Activated naive CD4-positive, alpha-beta T cell treated with anti-CD3 and anti-CD28 coated beads for 36 hours (primary cell): ENCODE data around the gene PLEKHH1. TPM values are rescaled to one million over a fixed set of nuclear protein-coding genes. Genes with fewer than 3 reads are reported as not detected.

Source experiments
- CTCF ChIA-PET: fragments of 350-600 bp; sonication (Branson Sonifier 250); formaldehyde crosslinking; loops from one replicate; lab custom pipeline; 2021; ENCODE audit warnings: antibody characterized with exemption; lab: Charles Lee
- DNase-seq: peaks from one replicate; pipeline ENCODE4 v3.0.0-alpha.2; 2020
- H3K27ac Mint-ChIP-seq: one replicate; pipeline ENCODE4 v1.8.0; 2021; ENCODE audit warnings: mild to moderate bottlenecking, mixed read lengths
- H3K27me3 Mint-ChIP-seq: one replicate; pipeline ENCODE4 v1.8.0; 2021; ENCODE audit warnings: low read depth, mixed read lengths
- H3K36me3 Mint-ChIP-seq: one replicate; pipeline ENCODE4 v1.8.0; 2021; ENCODE audit warnings: low read depth, mixed read lengths
- H3K4me1 Mint-ChIP-seq: one replicate; pipeline ENCODE4 v1.8.0; 2021; ENCODE audit warnings: low read depth, mixed read lengths
- H3K4me3 Mint-ChIP-seq: one replicate; pipeline ENCODE4 v1.8.0; 2021; ENCODE audit warnings: mild to moderate bottlenecking, moderate library complexity, mixed read lengths
- H3K9me3 Mint-ChIP-seq: one replicate; pipeline ENCODE4 v1.8.0; 2021; ENCODE audit warnings: mixed read lengths
- intact Hi-C: fragments of 100-400 bp; cut with micrococcal nuclease; formaldehyde crosslinking; loops from one replicate; pipeline ENCODE4 v1.15.1; 2023
- total RNA-seq, 2 experiments: library from RNA; stranded (reverse); gene quantifications; one replicate each; pipeline ENCODE4 v1.2.3, GENCODE V29; 2021

The PLEKHH1 gene
- total RNA-seq, 2 experiments from 2014 or later = 2.2 to 2.5 TPM

DNA sequence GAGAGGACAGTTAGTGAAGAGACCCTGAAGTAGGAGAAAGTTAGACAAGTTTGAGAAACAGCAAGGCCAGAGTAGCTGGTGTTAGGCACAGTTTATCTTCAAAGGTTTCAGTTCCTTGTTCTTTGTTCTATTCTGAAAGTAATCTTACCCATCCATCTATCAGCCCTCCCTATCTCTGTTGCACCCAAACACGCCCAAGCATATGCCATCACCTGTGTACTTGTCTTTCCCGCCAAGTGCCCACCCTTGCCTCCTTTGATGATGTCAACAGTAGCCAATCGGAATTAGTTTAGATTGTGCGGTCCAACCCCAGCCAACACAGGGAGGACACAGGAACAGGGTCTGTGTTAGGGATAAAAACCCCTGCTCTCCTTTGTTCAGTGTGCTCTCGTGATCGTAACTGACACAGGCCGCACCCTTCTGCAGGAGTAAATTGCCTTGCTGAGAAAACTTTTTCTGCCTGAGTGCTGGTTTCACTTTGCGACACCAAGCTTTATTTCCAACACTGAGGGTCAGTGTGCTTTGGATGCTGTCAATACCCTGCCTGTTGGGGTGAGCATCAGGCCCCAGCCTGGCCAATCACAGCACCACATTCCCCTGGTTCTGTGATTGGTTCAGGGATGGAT is 39.9 kb upstream of the PLEKHH1 start:
- peaks cover 22% of the 10 kb centered on the region for H3K4me1 Mint-ChIP-seq
- no peak overlapping the region for H3K4me3 Mint-ChIP-seq
- DNase-seq = no peak
- no peak overlapping the region for H3K27ac Mint-ChIP-seq
- H3K36me3 Mint-ChIP-seq = peaks cover 7% of the 10 kb centered on the region
- CTCF ChIA-PET = interaction anchor here (0.8 to 1.0 kb wide), 2 partner anchors 12 to 43 kb away, joined by 3 to 5 read pairs; no protein-coding TSS in a partner anchor
- intact Hi-C loops = no loop called here
- H3K27me3 Mint-ChIP-seq = no peaks in the 10 kb centered on the region
- peaks cover 15% of the 10 kb centered on the region for H3K9me3 Mint-ChIP-seq

DNA sequence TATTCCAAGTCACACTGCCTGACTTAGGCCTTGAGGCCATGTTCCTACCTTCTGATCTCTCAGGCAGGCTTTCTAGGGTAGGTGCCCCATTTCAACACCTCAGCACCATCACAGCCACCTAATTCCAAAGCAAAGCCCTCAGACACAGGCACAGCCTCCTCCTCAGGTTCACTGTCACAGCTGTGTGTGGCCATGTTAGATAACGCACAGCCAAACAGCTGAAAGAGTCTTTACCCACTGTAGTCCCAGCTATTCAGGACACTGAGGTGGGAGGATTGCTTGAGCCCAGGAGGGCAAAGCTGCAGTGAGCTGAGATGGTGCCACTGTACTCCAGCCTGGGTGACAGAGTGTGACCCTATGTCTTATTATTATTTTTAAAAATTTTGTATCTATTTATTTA is 37.3 kb upstream of the PLEKHH1 start:
- no peak overlapping the region for H3K4me3 Mint-ChIP-seq
- H3K27ac Mint-ChIP-seq = no peak overlapping the region
- no peaks in the 10 kb centered on the region for H3K27me3 Mint-ChIP-seq
- intact Hi-C loops = no loop called here
- CTCF ChIA-PET = no interaction called here
- H3K36me3 Mint-ChIP-seq = peaks cover 7% of the 10 kb centered on the region
- H3K4me1 Mint-ChIP-seq = peaks cover 8% of the 10 kb centered on the region
- DNase-seq = no peak
- H3K9me3 Mint-ChIP-seq = peaks cover 15% of the 10 kb centered on the region

DNA sequence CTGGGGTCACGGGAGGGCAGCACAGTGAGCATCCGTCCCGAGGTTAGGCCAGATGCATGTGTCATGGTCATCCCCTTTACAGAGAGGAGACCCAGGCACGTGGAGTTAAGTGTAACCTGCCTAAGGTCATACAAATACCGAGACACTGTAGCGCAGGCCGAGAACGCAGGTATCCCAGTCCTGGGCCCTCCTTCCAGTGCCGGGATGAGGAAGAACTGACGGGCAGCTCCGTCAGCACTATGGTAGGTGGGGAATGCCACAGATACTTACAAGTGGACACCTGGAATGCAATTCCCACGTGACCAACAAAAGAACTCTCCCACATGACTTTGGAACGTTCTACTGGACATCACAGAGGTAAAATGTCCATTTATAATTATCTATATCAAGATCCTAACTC is 35.9 kb upstream of the PLEKHH1 start:
- Mint-ChIP-seq H3K4me1 (peaks cover 8% of the 10 kb centered on the region), H3K36me3 (peaks cover 7% of the 10 kb centered on the region), H3K27ac (no peak overlapping the region), H3K9me3 (peaks cover 15% of the 10 kb centered on the region), H3K27me3 (no peaks in the 10 kb centered on the region), H3K4me3 (no peak overlapping the region)
- CTCF ChIA-PET = no interaction called here
- no peak for DNase-seq
- intact Hi-C loops = no loop called here

GRCh38 chr14:67497716-67498115 is 35.4 kb upstream of the PLEKHH1 start:
- no peaks in the 10 kb centered on the region for H3K27me3 Mint-ChIP-seq
- H3K4me3 Mint-ChIP-seq = no peak overlapping the region
- peaks cover 13% of the 10 kb centered on the region for H3K9me3 Mint-ChIP-seq
- H3K4me1 Mint-ChIP-seq = peaks cover 8% of the 10 kb centered on the region
- H3K27ac Mint-ChIP-seq = no peak overlapping the region
- CTCF ChIA-PET = no interaction called here
- intact Hi-C loops = no loop called here
- H3K36me3 Mint-ChIP-seq = peaks cover 6% of the 10 kb centered on the region
- no peak for DNase-seq

DNA sequence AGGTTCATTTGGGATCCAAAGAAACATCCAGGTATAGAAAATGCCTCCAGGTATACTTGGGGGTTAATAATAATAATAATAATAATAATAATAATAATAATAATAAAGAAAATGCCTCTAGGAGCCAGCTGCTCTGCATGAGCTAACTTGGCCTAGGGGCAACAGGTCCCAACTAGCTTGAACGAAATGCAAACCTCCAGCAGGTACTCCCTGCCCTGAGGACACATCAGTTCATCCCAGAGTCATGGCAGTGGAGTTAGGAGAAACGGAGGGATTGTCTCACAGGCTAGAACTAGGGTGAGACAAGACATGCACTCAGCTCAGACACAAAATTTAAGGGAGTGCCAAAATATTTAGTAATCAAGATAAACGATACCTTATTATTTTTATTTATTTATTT is 32.1 kb upstream of the PLEKHH1 start:
- CTCF ChIA-PET = interaction anchor here (1.4 kb wide), 1 partner anchor 9 kb away, joined by 4 read pairs; no protein-coding TSS in a partner anchor
- H3K27me3 Mint-ChIP-seq = no peaks in the 10 kb centered on the region
- H3K9me3 Mint-ChIP-seq = no peaks in the 10 kb centered on the region
- intact Hi-C loops = no loop called here
- peaks cover 8% of the 10 kb centered on the region for H3K4me1 Mint-ChIP-seq
- no peaks in the 10 kb centered on the region for H3K36me3 Mint-ChIP-seq
- H3K27ac Mint-ChIP-seq = no peak overlapping the region
- H3K4me3 Mint-ChIP-seq = no peak overlapping the region
- no peak for DNase-seq

GRCh38 chr14:67501670-67502069 is 31.4 kb upstream of the PLEKHH1 start:
- Mint-ChIP-seq H3K4me1 (peaks cover 8% of the 10 kb centered on the region), H3K4me3 (no peak overlapping the region), H3K9me3 (no peaks in the 10 kb centered on the region), H3K27me3 (no peaks in the 10 kb centered on the region), H3K36me3 (no peaks in the 10 kb centered on the region), H3K27ac (no peak overlapping the region)
- CTCF ChIA-PET = interaction anchor here (1.4 kb wide), 1 partner anchor 8 kb away, joined by 4 read pairs; no protein-coding TSS in a partner anchor
- no peak for DNase-seq
- intact Hi-C loops = no loop called here

- no peak for DNase-seq
- H3K27me3 Mint-ChIP-seq = no peaks in the 10 kb centered on the region
- H3K4me1 Mint-ChIP-seq = peaks cover 3% of the 10 kb centered on the region
- H3K36me3 Mint-ChIP-seq = no peaks in the 10 kb centered on the region
- CTCF ChIA-PET = no interaction called here
- no peaks in the 10 kb centered on the region for H3K9me3 Mint-ChIP-seq
- intact Hi-C loops = no loop called here
- no peak overlapping the region for H3K27ac Mint-ChIP-seq
- H3K4me3 Mint-ChIP-seq = no peak overlapping the region
These were observed 30.2 kb upstream of the PLEKHH1 start for GRCh38 chr14:67502867-67503266.

DNA sequence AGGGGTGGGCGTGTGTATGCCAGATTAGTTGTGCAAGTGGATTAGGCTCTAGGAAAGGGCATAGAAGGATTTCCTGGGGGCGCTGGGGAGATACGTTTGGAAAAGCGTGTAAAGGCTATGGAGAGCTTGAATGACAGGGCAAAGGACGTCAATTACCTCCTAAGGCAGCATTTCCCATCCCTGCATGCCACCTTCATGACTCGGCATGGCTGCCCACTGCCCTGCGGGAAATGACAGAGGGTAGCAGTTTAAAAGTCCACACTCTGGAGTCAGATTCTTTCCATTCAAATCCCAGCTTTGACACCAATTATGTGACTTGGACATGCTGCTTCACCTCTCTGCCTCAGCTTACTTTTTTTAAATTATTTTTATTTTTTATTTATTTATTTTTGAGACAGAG is 29.8 kb upstream of the PLEKHH1 start:
- Mint-ChIP-seq H3K27me3 (no peaks in the 10 kb centered on the region), H3K4me1 (peaks cover 2% of the 10 kb centered on the region)
- intact Hi-C loops = no loop called here

DNA sequence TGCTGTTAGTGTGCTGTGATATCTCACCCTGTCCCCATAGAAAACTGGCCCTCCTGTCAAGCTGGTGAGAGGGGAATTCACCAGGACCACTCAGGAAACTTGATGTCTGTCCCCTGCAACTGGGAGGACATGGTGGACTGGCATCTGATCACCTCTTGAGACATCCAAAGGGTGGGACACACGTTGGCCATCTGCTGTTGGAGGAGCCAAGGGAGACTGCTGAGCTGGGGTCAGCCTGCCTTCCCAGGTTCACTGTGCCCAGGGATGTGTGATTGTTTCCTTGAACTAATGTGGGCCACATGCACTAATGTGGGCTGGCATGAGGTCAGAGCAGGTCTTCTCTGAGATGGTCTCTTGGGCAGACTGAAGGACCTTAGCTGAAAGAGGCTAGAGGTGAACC is 27.8 kb upstream of the PLEKHH1 start:
- no peak overlapping the region for H3K4me3 Mint-ChIP-seq
- intact Hi-C loops = no loop called here
- no peaks in the 10 kb centered on the region for H3K9me3 Mint-ChIP-seq
- DNase-seq = no peak
- H3K27me3 Mint-ChIP-seq = no peaks in the 10 kb centered on the region
- CTCF ChIA-PET = no interaction called here
- no peak overlapping the region for H3K27ac Mint-ChIP-seq
- no peaks in the 10 kb centered on the region for H3K36me3 Mint-ChIP-seq
- H3K4me1 Mint-ChIP-seq = peaks cover 2% of the 10 kb centered on the region

More for the DNA sequence above, 29.8 kb upstream of the PLEKHH1 start:
- no peaks in the 10 kb centered on the region for H3K9me3 Mint-ChIP-seq
- no peak overlapping the region for H3K4me3 Mint-ChIP-seq
- CTCF ChIA-PET = no interaction called here
- no peak for DNase-seq
- no peak overlapping the region for H3K27ac Mint-ChIP-seq
- H3K36me3 Mint-ChIP-seq = no peaks in the 10 kb centered on the region

- intact Hi-C loops = no loop called here
- Mint-ChIP-seq H3K4me3 (no peak overlapping the region), H3K27ac (no peak overlapping the region), H3K27me3 (no peaks in the 10 kb centered on the region), H3K36me3 (no peaks in the 10 kb centered on the region), H3K9me3 (no peaks in the 10 kb centered on the region), H3K4me1 (peaks cover 5% of the 10 kb centered on the region)
- no peak for DNase-seq
- CTCF ChIA-PET = interaction anchor here (0.6 to 3.4 kb wide), 8 partner anchors 8 to 636 kb away, joined by 3 to 20 read pairs (median 4); no protein-coding TSS in a partner anchor
These were observed 24.1 kb upstream of the PLEKHH1 start for GRCh38 chr14:67508956-67509355.

- Mint-ChIP-seq H3K27me3 (no peaks in the 10 kb centered on the region), H3K4me1 (peaks cover 7% of the 10 kb centered on the region), H3K9me3 (no peaks in the 10 kb centered on the region), H3K4me3 (no peak overlapping the region), H3K27ac (no peak overlapping the region), H3K36me3 (no peaks in the 10 kb centered on the region)
- no peak for DNase-seq
- CTCF ChIA-PET = interaction anchor here (0.6 to 3.4 kb wide), 4 partner anchors 9 to 157 kb away, joined by 3 to 20 read pairs (median 4); no protein-coding TSS in a partner anchor
- intact Hi-C loops = loop anchor here (10.0 kb wide), 1 partner anchor 1005 kb away; the partner anchor contains the start of gene GPHN
These were observed 23.0 kb upstream of the PLEKHH1 start for GRCh38 chr14:67510121-67510520.

DNA sequence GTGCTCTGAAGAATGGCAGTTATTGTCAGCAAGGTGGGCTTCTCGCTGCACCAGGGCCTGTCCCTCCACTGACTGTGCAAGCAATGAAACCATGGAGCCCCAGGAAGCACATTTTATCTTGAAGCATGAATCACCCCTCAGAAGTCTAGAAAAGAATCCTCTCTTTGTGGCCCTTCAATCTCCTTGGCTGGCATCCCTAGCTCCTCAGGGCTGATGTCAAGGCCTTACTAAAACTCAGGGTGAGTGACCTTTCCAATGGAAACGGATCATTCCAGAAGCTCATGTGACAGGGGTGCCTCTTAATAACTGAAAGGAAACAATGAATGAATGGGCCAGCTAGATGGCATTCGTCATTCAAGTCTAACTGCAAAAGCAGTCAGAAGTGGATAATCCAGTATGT is 22.3 kb upstream of the PLEKHH1 start:
- Mint-ChIP-seq H3K36me3 (no peaks in the 10 kb centered on the region), H3K27ac (no peak overlapping the region), H3K9me3 (no peaks in the 10 kb centered on the region), H3K27me3 (no peaks in the 10 kb centered on the region), H3K4me1 (peaks cover 7% of the 10 kb centered on the region), H3K4me3 (no peak overlapping the region)
- CTCF ChIA-PET = interaction anchor here (0.9 to 4.8 kb wide), 3 partner anchors 16 to 194 kb away, joined by 3 to 25 read pairs (median 20); no protein-coding TSS in a partner anchor
- intact Hi-C loops = loop anchor here (10.0 kb wide), 1 partner anchor 1006 kb away; the partner anchor contains the start of gene GPHN
- DNase-seq = no peak
